ENCODE data around the gene LCOR.

GRCh38 chr10:96924861-96925260 lies 92.8 kb downstream of the LCOR start:
- TF ChIP-seq ZC3H10 (CRISPR knock-in tag; IDR thresholded peaks at IDR 0.05) (no peak), ZFP3 (CRISPR knock-in tag; IDR thresholded peaks at IDR 0.05) (no peak), ARNTL (CRISPR knock-in tag; IDR thresholded peaks at IDR 0.05; ENCODE audit: borderline replicate concordance, low read depth) (no peak), ZNF70 (CRISPR knock-in tag; IDR thresholded peaks at IDR 0.05) (no peak), PATZ1 (CRISPR knock-in tag; IDR thresholded peaks at IDR 0.05; ENCODE audit: borderline replicate concordance) (no peak), CSRNP3 (CRISPR knock-in tag; IDR thresholded peaks at IDR 0.05) (no peak), ESRRG (CRISPR knock-in tag; IDR thresholded peaks at IDR 0.05) (no peak), BACH2 (CRISPR knock-in tag; IDR thresholded peaks at IDR 0.05; ENCODE audit: borderline replicate concordance) (no peak)

Data from SK-N-SH treated with all-trans-retinoic acid at 6 μM for 48 hours (cell line).